Osteocyte (in vitro differentiated cells): ENCODE measurements around the gene CYP1A2. TPM values are rescaled to one million over a fixed set of nuclear protein-coding genes. Genes with fewer than 3 reads are reported as not detected.

Experiments used
- DNase-seq: peaks from one replicate; pipeline ENCODE4 v3.0.0; 2021; ENCODE audit warnings: mixed read lengths; ENCODE audit not compliant: unreplicated experiment; ENCODE audit errors: extremely low spot score
- H3K27ac Mint-ChIP-seq: one replicate; pipeline ENCODE4 v1.8.0; 2021; ENCODE audit warnings: mild to moderate bottlenecking, mixed read lengths; ENCODE audit not compliant: unreplicated experiment
- H3K27me3 Mint-ChIP-seq: one replicate; pipeline ENCODE4 v1.8.0; 2021; ENCODE audit warnings: mixed read lengths; ENCODE audit not compliant: unreplicated experiment
- H3K36me3 Mint-ChIP-seq: one replicate; pipeline ENCODE4 v1.8.0; 2021; ENCODE audit warnings: mixed read lengths; ENCODE audit not compliant: unreplicated experiment
- H3K4me1 Mint-ChIP-seq: one replicate; pipeline ENCODE4 v1.8.0; 2021; ENCODE audit warnings: mixed read lengths; ENCODE audit not compliant: unreplicated experiment
- H3K4me3 Mint-ChIP-seq: one replicate; pipeline ENCODE4 v1.8.0; 2021; ENCODE audit warnings: mild to moderate bottlenecking, moderate library complexity, mixed read lengths; ENCODE audit not compliant: unreplicated experiment
- H3K9me3 Mint-ChIP-seq: one replicate; pipeline ENCODE4 v1.8.0; 2021; ENCODE audit warnings: mixed read lengths; ENCODE audit not compliant: unreplicated experiment
- total RNA-seq: library from RNA; stranded (reverse); gene quantifications from 2 replicates; pipeline ENCODE4 v1.2.1, GENCODE V29; 2021
- TF ChIP-seq, protein P1 (sequence below): fragments of 200-600 bp; sonication (generic); IDR thresholded peaks from 2 replicates; pipeline ENCODE4 v1.5.0; 2021; ENCODE audit warnings: antibody characterized with exemption, mild to moderate bottlenecking, moderate library complexity

CYP1A2 gene
- total RNA-seq, 1 donor from 2014 or later = not detected

DNA sequence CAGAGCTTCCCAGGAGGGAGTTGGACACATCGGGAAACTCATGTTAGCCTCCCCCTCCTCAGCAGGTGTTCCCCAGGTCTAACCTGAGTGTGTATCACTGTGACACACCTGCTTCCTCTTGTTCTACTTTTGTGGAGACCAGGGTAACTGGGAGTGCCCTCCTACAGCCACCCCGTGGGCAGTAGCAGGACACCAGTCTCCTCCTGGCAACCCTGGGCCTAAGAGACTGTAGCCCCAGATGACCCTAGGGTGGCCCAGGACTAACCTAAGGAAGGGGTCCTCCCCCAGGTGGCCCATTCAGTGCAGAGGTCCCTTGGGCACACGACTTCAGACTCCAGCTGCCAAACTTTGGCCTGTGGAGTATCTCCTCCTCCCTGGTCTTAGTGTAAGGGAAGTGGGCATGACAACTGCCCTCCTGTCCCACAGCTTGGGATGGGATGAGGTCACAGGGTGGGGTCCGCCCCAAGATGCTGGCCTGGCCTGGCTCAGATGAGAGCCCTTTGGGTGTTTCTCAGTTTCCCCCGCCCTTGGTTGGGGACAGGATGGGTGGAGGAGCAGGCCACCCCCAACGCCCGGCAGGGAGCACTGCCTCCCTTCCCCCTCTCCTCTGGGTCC, 38.0 kb downstream of the CYP1A2 start:
- TF ChIP-seq, protein P1, sequence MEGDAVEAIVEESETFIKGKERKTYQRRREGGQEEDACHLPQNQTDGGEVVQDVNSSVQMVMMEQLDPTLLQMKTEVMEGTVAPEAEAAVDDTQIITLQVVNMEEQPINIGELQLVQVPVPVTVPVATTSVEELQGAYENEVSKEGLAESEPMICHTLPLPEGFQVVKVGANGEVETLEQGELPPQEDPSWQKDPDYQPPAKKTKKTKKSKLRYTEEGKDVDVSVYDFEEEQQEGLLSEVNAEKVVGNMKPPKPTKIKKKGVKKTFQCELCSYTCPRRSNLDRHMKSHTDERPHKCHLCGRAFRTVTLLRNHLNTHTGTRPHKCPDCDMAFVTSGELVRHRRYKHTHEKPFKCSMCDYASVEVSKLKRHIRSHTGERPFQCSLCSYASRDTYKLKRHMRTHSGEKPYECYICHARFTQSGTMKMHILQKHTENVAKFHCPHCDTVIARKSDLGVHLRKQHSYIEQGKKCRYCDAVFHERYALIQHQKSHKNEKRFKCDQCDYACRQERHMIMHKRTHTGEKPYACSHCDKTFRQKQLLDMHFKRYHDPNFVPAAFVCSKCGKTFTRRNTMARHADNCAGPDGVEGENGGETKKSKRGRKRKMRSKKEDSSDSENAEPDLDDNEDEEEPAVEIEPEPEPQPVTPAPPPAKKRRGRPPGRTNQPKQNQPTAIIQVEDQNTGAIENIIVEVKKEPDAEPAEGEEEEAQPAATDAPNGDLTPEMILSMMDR = no peak
- DNase-seq = no peak
- H3K27me3 Mint-ChIP-seq = no peaks in the 10 kb centered on the region
- peaks cover 76% of the 10 kb centered on the region for H3K4me1 Mint-ChIP-seq
- peak overlapping the region; percentile 27 for H3K27ac Mint-ChIP-seq
- H3K9me3 Mint-ChIP-seq = no peaks in the 10 kb centered on the region
- no peak overlapping the region for H3K4me3 Mint-ChIP-seq
- H3K36me3 Mint-ChIP-seq = no peaks in the 10 kb centered on the region

DNA sequence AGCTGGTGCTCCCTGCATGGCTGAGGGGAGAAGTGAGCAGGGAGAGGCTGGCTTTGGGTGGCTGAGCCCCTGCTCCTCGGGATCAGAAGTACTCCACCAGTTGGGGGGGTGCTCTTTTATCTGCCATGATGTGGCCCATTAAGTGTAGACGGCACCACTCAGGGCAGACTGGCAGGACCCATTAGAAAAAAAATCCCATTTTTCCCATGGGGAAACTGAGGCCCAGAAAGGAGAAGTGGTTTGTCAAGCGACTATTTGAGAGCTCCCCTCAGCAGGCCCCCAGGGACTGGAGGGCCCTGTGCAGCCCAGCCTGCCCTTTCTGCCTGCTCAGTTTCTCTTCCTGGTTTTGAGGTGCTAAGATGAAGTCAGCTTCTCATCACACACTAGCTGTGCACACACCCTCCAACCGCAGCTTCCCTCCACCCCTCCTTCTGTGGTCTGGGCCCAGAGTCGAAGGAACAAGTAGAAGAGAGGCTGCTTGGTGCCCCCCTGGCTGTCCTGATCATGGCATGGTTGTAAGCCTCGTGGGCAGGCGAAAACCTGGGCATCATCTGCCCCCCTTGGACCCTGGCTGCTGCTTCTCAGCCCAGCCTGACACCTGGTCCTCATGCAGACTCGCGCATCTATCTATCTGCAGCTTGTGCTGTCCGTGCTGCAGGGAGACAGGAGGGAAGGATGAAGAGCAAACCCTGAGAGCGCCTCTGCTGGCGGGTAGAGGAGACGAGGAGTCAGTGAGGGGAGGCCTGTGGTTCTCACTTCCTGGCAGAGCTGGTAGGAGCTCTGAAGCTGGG, 38.8 kb downstream of the CYP1A2 start:
- Mint-ChIP-seq H3K9me3 (no peaks in the 10 kb centered on the region), H3K4me3 (peak overlapping the region; percentile 30), H3K4me1 (peaks cover 81% of the 10 kb centered on the region), H3K36me3 (no peaks in the 10 kb centered on the region), H3K27ac (peak overlapping the region; percentile 85), H3K27me3 (no peaks in the 10 kb centered on the region)
- DNase-seq = no peak
- TF ChIP-seq, protein P1 = peak; percentile 64

DNA sequence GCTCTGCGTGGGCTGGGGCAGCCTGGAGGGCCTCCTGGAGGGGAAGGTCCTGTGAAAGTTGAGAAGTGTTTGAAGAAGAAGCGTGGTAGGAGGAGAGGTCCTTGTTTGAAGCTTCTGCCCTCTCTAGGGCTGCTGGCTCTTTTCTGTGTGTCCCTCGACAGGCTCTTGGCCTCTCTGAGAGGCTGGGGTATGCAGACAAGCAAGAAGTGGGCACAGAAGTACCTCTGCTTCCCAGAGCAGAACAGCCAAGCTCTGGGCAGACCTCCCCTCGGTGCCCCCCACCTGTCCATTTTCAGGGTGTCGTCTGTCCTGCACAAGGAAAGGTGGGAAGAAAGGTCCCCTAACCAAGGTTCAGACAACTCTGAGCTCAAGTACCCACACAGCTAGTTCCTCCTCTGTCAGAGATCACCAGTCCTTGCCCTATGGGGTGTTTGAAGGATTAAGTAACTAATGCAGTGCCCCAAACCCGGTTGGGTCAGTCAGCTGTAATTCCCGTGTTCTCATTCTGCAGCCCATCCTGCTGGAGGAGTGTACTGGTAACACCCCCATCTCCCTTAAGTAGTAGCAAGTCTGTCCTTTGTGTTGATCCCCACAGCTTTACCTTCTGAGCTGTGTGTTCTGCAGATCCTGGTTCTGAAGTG, 39.5 kb downstream of the CYP1A2 start:
- H3K4me3 Mint-ChIP-seq = peak overlapping the region; percentile 30
- H3K36me3 Mint-ChIP-seq = no peaks in the 10 kb centered on the region
- peaks cover 78% of the 10 kb centered on the region for H3K4me1 Mint-ChIP-seq
- H3K9me3 Mint-ChIP-seq = no peaks in the 10 kb centered on the region
- TF ChIP-seq, protein P1 = no peak
- peak overlapping the region; percentile 85 for H3K27ac Mint-ChIP-seq
- H3K27me3 Mint-ChIP-seq = no peaks in the 10 kb centered on the region
- DNase-seq = no peak

DNA sequence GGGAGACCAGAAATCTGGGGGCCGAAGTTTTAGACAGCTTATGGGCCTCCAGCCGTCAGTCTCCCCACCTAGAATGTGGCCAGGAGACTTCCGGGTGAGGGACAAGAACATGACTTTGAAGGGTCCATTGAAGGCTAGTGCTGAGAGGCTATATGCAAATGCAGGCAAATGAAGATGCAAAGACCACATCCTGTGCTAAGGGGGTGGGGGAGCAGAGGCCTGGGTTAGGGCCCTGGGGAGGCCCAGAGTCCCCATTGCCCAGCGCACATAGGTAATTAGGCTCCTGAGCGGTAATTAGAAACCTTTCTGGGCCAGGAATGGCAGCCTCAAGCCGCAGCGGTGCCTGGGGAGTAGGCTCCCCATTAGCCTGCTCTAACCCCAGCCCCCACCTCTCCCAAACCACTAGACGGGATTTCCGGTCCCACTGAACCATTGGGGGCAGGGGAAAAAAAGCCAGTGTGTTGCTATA, 40.1 kb downstream of the CYP1A2 start:
- no peak overlapping the region for H3K4me3 Mint-ChIP-seq
- H3K27me3 Mint-ChIP-seq = no peaks in the 10 kb centered on the region
- H3K27ac Mint-ChIP-seq = no peak overlapping the region
- no peaks in the 10 kb centered on the region for H3K9me3 Mint-ChIP-seq
- H3K36me3 Mint-ChIP-seq = no peaks in the 10 kb centered on the region
- TF ChIP-seq, protein P1 = no peak
- DNase-seq = no peak
- peaks cover 78% of the 10 kb centered on the region for H3K4me1 Mint-ChIP-seq

DNA sequence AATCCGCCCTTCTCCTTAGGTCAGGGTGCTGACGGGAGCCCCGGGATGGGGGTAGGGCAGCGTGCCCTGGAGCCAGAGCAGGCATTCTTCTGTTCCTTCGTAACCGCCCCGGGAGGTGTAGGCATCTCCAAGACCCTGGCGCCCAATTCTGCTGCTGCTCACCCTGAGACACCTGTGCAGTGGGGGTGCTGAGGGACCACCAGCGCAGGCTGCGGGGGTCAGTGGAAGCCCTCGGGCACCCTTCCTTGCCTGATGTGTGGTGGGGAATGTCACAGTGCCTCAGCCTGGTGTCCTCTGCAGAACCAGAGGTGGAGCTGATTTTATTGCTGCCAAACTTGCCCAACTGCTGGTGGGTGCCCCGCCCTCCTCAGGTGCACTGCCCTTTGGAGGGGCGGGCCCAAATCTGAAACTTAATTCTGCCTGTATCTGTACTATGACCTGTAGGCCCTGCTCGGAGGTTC, 40.6 kb downstream of the CYP1A2 start:
- Mint-ChIP-seq H3K4me3 (peak overlapping the region; percentile 20), H3K27me3 (no peaks in the 10 kb centered on the region), H3K9me3 (no peaks in the 10 kb centered on the region), H3K36me3 (no peaks in the 10 kb centered on the region), H3K4me1 (peaks cover 73% of the 10 kb centered on the region), H3K27ac (peak overlapping the region; percentile 90)
- TF ChIP-seq, protein P1 = no peak
- no peak for DNase-seq
